DND-41 (cell line): ENCODE data around the gene TUB.

Experiments used
- ATAC-seq: fragments of 200-7000 bp; cut with Tn5 transposase; 3 replicates; pipeline ENCODE4 v1.9.1; 2021; ENCODE audit warnings: low read depth; ENCODE audit not compliant: insufficient read depth
- DNase-seq: peaks from one replicate; pipeline ENCODE4 v3.0.0-alpha.2; 2020
- H2AFZ ChIP-seq: 2 replicates; pipeline ENCODE4 v1.6.0; 2012; ENCODE audit warnings: low read depth, low read length
- H3K27ac ChIP-seq: 2 replicates; pipeline ENCODE4 v1.5.1; 2012; ENCODE audit warnings: low read length, inconsistent platforms
- H3K27me3 ChIP-seq: fragments of 200-600 bp; sonication (generic); 2 replicates; pipeline ENCODE4 v1.6.0; 2012; ENCODE audit warnings: low read length, mild to moderate bottlenecking, inconsistent platforms; ENCODE audit not compliant: insufficient read depth, poor library complexity
- H3K36me3 ChIP-seq: 2 replicates; pipeline ENCODE4 v1.5.1; 2012; ENCODE audit warnings: low read length, inconsistent platforms; ENCODE audit not compliant: insufficient read depth
- H3K4me1 ChIP-seq: 2 replicates; pipeline ENCODE4 v1.5.1; 2012; ENCODE audit warnings: mild to moderate bottlenecking, low read length; ENCODE audit not compliant: insufficient read depth
- H3K4me2 ChIP-seq: 2 replicates; pipeline ENCODE4 v1.6.0; 2012; ENCODE audit warnings: mild to moderate bottlenecking, moderate library complexity, low read length, inconsistent platforms; ENCODE audit not compliant: insufficient read depth
- H3K4me3 ChIP-seq, 2 experiments: fragments of 200-600 bp in 1 of 2; shearing (Covaris generic) in 1 of 2; 2 replicates each; pipeline ENCODE4 v1.5.1; 2012 to 2016; ENCODE audit warnings: inconsistent platforms in 2 of 2, low read length in 2 of 2, mild to moderate bottlenecking in 2 of 2, low read depth in 1 of 2, moderate library complexity in 1 of 2
- H3K79me2 ChIP-seq: 2 replicates; pipeline ENCODE4 v1.6.0; 2012; ENCODE audit warnings: low read length, inconsistent platforms; ENCODE audit not compliant: insufficient read depth
- H3K9ac ChIP-seq: 2 replicates; pipeline ENCODE4 v1.6.0; 2012; ENCODE audit warnings: low read depth, mild to moderate bottlenecking, inconsistent platforms, low read length, moderate library complexity
- H3K9me3 ChIP-seq: 2 replicates; pipeline ENCODE4 v1.5.1; 2012; ENCODE audit warnings: low read length, moderate library complexity, mild to moderate bottlenecking, inconsistent platforms; ENCODE audit not compliant: insufficient read depth, severe bottlenecking
- H4K20me1 ChIP-seq: 2 replicates; pipeline ENCODE4 v1.6.0; 2012; ENCODE audit warnings: low read length; ENCODE audit not compliant: insufficient read depth
- EZH2 ChIP-seq: IDR thresholded peaks from 3 replicates; pipeline ENCODE4 v1.6.1; 2012; ENCODE audit warnings: borderline replicate concordance, low read depth, mild to moderate bottlenecking, moderate library complexity, low read length, inconsistent platforms; ENCODE audit not compliant: severe bottlenecking
- TF ChIP-seq, protein P1 (sequence below): IDR thresholded peaks from 2 replicates; pipeline ENCODE4 v1.5.1; 2012; ENCODE audit warnings: borderline replicate concordance, low read length, moderate library complexity, mild to moderate bottlenecking; ENCODE audit not compliant: poor library complexity, severe bottlenecking; ENCODE audit errors: extremely low read depth

TUB gene

DNA sequence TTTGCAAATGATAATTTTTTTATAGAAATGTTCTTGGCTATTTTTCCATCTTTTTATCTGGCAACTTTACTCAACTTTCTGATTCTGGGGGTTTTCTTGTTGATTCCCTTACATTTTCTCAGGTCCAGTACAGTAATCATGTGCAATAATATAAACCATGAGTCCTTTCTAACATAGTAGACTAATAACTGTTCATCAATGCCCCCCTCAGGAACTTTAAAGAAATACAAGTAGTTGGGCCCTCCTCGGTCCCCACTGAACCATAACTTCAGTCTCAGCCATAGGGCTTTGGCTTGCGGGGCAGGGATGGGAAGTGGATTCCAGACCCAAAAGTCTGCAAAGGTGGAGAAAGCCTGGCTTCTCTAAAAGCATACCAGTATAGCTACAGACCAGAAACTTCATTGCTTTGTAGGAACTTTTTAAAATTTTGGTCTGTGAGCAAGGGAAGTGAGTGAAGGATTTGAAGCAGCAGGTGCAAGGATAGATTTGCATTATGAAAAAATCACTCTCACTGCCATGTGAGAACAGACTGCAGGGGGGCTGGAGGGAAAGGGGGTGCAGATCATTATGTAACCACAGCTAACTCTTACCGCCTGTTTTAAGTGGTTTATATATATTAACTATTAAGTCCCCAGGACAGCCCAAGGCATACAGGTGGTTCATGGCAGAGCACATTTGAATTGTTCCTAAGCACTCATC, 10.4 kb upstream of the TUB start:
- Histone ChIP-seq H3K4me1 (no peaks in the 10 kb centered on the region), H2AFZ (no peak overlapping the region), H3K36me3 (no peaks in the 10 kb centered on the region), H3K4me2 (no peak overlapping the region), H3K9ac (no peak overlapping the region), H3K27ac (no peak overlapping the region), H3K4me3 (no peak overlapping the region), H4K20me1 (no peaks in the 10 kb centered on the region), H3K9me3 (no peaks in the 10 kb centered on the region), H3K27me3 (peaks cover 19% of the 10 kb centered on the region), H3K79me2 (no peaks in the 10 kb centered on the region)
- no peak for DNase-seq
- no peak for TF ChIP-seq EZH2
- TF ChIP-seq, protein P1, sequence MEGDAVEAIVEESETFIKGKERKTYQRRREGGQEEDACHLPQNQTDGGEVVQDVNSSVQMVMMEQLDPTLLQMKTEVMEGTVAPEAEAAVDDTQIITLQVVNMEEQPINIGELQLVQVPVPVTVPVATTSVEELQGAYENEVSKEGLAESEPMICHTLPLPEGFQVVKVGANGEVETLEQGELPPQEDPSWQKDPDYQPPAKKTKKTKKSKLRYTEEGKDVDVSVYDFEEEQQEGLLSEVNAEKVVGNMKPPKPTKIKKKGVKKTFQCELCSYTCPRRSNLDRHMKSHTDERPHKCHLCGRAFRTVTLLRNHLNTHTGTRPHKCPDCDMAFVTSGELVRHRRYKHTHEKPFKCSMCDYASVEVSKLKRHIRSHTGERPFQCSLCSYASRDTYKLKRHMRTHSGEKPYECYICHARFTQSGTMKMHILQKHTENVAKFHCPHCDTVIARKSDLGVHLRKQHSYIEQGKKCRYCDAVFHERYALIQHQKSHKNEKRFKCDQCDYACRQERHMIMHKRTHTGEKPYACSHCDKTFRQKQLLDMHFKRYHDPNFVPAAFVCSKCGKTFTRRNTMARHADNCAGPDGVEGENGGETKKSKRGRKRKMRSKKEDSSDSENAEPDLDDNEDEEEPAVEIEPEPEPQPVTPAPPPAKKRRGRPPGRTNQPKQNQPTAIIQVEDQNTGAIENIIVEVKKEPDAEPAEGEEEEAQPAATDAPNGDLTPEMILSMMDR: peak; percentile 15
- no peak for ATAC-seq

DNA sequence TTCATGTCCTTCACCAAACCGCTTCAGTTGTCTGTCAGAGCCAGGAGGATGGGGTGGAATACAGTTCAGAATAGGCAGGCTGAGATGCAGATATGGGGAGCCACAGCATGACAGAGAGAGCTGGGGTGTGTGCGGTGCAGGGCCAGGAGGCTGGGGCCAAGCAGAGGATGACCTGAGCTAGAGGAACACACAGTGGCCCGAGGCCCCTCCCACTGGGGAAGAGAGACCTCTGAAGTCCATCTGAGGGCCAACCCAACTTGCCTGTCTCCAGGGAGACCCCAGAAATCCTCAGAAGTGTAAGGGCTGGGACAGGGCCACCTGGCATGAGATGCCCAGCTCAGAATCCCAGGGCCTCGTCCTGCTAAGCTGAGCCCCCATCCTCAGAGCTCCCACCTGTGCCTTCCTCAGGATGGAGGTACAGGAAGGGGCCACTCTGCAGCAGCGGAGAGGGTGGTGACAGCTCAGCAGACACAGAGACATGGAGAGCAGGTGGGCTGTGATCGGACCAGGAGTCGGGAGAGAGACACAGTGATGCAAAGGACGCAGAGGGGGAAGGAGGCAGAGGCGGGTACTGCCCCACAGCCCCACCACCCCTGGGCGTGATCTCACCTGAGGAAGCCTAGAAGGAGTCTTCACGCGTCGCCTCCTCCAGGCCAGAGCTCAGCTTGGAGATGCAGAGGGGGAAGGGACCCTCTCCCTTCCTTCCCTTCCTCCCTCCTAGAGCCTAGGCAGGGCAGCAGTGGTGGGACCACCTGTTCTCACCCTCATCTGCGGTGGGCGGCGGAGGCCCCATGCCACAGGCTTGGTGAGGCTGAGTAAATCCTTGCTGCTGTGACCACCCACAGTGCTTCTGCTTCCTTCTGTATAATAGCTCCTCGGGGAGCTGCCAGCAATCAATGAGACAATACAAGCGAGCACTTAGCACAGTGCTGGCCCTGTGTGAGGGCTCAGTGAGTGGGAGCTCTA, 9.1 kb upstream of the TUB start:
- Histone ChIP-seq H3K9me3 (no peaks in the 10 kb centered on the region), H2AFZ (no peak overlapping the region), H3K79me2 (no peaks in the 10 kb centered on the region), H3K36me3 (no peaks in the 10 kb centered on the region), H3K4me3 (no peak overlapping the region), H4K20me1 (no peaks in the 10 kb centered on the region), H3K9ac (no peak overlapping the region), H3K4me2 (no peak overlapping the region), H3K27ac (no peak overlapping the region), H3K27me3 (peaks cover 19% of the 10 kb centered on the region), H3K4me1 (no peaks in the 10 kb centered on the region)
- ATAC-seq (no peak), DNase-seq (no peak)
- TF ChIP-seq, protein P1: no peak
- TF ChIP-seq EZH2: no peak

DNA sequence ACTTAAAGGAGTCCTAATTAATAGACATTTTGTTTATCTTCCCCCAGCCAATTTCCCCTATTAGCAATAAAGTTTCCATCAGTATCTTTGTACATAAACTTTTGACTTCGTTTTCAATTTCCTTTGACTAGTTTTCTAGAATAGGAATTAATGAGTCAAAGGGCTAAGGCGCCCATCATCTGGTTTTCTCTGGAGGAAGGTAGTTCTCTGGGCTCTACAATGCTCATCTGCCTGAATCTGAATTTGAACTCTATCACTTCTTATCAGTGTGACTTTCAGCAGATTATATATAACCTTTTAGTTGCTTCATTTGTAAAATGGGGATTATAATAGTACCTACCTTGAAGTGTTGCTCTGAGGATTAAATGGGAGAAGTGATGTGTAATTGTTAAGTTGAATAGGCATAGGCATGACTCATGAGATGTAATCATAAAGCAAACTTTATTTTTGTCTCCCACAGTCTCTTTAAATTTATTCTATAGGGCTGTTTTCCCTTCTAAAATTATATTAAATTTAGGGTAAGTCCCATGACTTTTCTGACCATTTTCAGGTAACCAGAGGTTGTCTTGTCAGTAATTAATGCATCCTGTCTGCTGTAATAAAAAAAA, 5.8 kb upstream of the TUB start:
- Histone ChIP-seq H4K20me1 (no peaks in the 10 kb centered on the region), H3K9me3 (no peaks in the 10 kb centered on the region), H3K27me3 (peaks cover 14% of the 10 kb centered on the region), H3K4me1 (no peaks in the 10 kb centered on the region), H3K79me2 (no peaks in the 10 kb centered on the region), H3K9ac (no peak overlapping the region), H3K27ac (no peak overlapping the region), H3K4me2 (no peak overlapping the region), H2AFZ (no peak overlapping the region), H3K36me3 (no peaks in the 10 kb centered on the region), H3K4me3 (no peak overlapping the region)
- DNase-seq: no peak
- no peak for ATAC-seq
- TF ChIP-seq EZH2: no peak
- TF ChIP-seq, protein P1: no peak
